ENCODE measurements around the gene ZNF217.
A peak's percentile ranks its signal among the peaks of the same experiment; 100 is the strongest.
"Not testable (repeated sequence)": the region's sequence is repeated elsewhere in the genome, so short reads cannot be mapped to it uniquely, and the experiment has no call there.

ZNF217 gene

DNA sequence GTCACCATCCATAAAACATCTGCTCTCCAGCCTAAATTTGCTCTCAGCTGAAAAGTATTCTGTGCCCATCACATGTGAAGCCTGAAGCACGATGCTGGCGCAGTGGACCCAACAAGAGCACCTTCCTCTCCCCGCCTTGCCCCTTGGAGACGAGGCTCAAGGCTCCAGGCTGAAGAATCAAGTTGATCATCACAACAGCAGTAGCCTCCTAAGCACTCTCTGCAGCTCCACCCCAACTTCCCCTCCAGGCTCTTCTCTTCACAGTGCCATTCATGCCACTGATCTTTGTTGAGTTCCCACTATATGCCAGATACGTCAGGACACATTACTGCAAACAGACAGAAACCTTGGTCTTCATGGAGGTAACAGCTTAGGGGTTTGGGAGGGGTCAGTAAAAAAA lies 41.6 kb upstream of the ZNF217 start:
- H3K27ac ChIP-seq = no peak overlapping the region

DNA sequence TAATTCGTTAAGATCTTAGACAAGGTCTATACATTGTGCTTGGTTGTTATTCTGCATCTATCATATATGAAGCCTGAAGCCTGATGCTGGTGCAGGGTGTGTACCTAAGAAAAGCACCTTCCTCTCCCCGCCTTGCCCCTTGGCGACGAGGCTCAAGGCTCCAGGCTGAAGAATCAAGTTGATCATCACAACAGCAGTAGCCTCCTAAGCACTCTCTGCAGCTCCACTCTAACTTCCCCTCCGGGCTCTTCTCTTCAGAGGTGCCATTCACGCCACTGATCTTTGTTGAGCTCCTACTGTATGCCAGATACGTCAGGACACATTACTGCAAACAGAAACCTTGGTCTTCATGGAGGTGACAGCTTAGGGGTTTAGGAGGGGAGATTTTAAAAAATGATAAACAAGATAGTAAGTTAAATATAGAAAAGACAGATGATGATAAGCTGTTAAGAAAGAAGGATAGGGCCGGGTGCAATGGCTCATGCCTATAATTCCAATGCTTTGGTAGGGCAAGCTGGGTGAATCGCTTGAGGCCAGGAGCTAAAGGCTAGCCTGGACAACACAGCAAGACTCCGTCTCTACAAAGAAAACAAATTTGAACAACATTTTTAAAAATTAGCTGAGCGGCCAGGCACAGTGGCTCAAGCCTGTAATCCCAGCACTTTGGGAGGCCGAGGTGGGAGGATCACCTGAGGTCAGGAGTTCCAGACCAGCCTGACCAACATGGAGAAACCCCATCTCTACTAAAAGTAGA lies 38.4 kb upstream of the ZNF217 start:
- no peak for TF ChIP-seq ZFX (IDR thresholded peaks at IDR 0.05)
- TF ChIP-seq, protein P1, sequence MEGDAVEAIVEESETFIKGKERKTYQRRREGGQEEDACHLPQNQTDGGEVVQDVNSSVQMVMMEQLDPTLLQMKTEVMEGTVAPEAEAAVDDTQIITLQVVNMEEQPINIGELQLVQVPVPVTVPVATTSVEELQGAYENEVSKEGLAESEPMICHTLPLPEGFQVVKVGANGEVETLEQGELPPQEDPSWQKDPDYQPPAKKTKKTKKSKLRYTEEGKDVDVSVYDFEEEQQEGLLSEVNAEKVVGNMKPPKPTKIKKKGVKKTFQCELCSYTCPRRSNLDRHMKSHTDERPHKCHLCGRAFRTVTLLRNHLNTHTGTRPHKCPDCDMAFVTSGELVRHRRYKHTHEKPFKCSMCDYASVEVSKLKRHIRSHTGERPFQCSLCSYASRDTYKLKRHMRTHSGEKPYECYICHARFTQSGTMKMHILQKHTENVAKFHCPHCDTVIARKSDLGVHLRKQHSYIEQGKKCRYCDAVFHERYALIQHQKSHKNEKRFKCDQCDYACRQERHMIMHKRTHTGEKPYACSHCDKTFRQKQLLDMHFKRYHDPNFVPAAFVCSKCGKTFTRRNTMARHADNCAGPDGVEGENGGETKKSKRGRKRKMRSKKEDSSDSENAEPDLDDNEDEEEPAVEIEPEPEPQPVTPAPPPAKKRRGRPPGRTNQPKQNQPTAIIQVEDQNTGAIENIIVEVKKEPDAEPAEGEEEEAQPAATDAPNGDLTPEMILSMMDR (conservative IDR thresholded peaks at IDR 0.05) = no peak
- H3K27ac ChIP-seq = no peak overlapping the region

More for the DNA sequence above, 41.6 kb upstream of the ZNF217 start:
- TF ChIP-seq, protein P1 (conservative IDR thresholded peaks at IDR 0.05) = no peak
- no peak for TF ChIP-seq ZFX (IDR thresholded peaks at IDR 0.05)

DNA sequence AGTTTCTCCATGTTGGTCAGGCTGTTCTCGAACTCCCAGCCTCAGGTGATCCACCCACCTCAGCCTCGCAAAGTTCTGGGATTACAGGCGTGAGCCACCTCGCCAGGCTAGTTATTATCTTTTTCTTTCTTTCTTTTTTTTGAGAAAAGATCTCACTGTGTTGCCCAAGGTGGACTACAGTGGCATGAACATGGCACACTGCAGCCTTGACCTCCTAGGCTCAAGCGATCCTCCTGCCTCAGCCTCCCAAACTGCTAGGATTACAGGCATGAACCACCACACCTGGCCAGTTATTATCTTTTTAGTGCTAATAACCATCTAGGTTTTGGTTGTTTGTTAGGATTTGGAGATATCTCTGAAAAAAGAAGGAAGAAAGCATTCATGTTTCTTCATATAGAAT lies 35.8 kb upstream of the ZNF217 start:
- TF ChIP-seq, protein P1 (conservative IDR thresholded peaks at IDR 0.05) = no peak
- no peak for TF ChIP-seq ZFX (IDR thresholded peaks at IDR 0.05)
- H3K27ac ChIP-seq = no peak overlapping the region

DNA sequence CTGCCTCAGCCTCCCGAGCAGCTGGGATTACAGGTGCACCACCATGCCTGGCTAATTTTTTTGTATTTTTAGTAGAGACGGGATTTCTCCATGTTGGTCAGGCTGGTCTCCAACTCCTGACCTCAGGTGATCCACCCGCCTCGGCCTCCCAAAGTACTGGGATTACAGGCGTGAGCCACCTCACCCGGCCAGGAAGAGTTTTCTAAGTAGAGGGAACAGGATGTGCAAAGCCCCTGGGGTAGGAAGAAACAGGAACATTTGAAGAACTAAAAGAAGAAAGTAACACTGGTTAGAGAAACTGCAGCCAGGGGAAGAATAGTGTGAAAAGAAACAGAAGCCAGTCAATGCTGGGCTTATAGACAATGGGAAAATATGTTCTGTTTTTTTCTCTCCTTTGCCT lies 35.1 kb upstream of the ZNF217 start:
- H3K27ac ChIP-seq = not testable (repeated sequence)

DNA sequence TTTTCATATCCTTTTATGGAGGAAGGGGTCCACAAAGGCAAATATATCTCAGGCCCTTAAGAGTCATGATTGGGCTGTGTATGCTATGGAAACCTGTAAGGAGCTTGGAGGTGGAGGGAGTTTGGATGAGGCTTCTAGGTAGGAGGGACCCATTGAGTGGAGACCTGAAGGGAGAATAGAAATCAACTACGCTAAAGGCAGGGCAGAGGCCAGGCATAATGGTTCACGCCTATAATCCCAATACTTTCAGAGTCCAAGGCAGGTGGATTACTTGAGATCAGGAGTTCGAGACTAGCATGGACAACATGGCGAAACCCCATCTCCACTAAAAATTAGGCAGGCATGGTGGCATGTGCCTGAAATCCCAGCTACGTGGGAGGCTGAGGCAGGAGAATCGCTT lies 34.4 kb upstream of the ZNF217 start:
- TF ChIP-seq ZFX (IDR thresholded peaks at IDR 0.05) = no peak
- TF ChIP-seq, protein P1 (conservative IDR thresholded peaks at IDR 0.05) = no peak
- no peak overlapping the region for H3K27ac ChIP-seq

DNA sequence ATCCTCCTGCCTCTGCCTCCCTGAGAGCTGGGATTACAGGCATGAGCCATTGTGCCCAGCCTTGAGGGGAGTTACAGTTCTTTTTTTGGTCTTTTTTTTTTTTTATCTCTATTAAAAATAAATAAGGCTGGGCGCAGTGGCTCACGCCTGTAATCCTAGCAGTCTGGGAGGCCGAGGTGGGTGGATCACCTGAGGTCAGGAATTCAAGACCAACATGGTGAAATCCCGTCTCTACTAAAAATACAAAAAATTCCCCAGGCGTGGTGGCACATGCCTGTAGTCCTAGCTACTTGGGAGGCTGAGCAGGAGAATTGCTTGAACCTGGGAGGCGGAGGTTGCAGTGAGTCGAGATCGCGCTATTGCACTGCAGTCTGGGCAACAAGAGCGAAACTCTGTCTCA lies 33.4 kb upstream of the ZNF217 start:
- H3K27ac ChIP-seq = not testable (repeated sequence)

DNA sequence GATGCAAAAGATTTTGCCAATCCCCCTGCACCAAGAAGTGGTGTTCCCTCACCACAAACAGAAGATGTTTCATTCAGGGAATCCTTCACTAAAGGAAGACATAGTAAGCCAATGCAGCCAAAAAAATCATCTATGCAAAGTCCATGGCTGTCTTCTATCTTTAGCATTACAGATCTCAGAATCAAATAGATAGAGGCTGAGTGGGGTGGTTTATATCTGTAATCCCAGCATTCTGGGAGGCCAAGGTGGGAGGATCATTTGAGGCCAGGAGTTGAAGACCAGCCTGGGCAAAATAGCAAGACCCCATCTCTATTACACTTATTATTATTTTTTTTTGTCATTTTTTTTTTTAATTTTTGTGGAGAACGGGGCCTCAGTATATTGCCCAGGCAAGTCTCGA lies 32.9 kb upstream of the ZNF217 start:
- TF ChIP-seq ZFX (IDR thresholded peaks at IDR 0.05) = no peak
- TF ChIP-seq, protein P1 (conservative IDR thresholded peaks at IDR 0.05) = no peak
- H3K27ac ChIP-seq = no peak overlapping the region

DNA sequence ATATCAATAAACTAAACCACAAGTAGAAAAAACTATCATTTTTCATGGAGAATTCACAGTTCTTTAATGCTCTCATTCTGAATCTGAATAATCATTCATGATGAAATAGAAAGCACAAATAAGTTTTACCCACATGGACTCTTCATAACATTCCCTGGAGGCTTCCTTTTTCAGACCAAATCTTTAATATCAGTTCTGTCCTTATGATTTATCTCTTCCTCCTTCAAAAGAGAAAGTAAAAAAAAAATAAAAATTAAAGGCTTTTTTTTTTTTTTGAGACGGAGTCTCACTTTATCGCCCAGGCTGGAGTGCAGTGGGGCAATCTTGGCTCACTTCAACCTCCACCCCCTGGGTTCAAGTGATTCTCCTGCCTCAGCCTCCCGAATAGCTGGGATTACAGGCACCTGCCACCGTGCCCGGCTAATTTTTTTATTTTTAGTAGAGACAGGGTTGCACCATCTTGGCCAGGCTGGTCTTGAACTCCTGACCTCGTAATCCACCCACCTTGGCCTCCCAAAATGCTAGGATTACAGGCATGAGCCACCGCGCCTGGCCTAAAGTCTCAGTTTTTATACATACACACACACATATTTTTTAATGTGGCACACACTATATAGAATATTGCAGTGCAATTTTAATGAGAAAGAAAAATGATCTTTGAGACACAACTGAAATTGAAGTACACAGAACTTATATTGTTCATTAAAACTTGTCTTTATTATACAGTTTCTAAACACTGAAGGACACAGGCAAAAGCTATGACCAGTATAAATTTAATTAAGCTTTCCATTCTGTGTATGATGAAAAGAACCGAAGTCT lies 31.9 kb upstream of the ZNF217 start:
- H3K27ac ChIP-seq = no peak overlapping the region
- TF ChIP-seq, protein P1 (conservative IDR thresholded peaks at IDR 0.05) = no peak
- TF ChIP-seq ZFX (IDR thresholded peaks at IDR 0.05) = no peak

DNA sequence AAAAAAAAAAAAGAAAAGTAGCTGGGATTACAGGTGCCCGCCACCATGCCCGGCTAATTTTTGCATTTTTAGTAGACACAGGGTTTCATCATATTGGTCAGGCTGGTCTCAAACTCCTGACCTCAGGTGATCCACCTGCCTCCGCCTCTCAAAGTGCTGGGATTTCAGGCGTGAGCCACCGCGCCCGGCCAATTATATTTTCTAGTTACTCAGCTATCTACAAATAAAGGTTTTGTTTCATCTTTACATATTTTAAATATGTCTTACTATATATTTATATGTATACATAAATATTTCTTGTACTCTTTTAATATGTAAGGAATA lies 31.2 kb upstream of the ZNF217 start:
- peak overlapping the region; percentile 51 for H3K27ac ChIP-seq

Measured in C4-2B (cell line).